GM23338 (cell line): ENCODE data around the gene CCR6. TPM values are rescaled to one million over a fixed set of nuclear protein-coding genes. Genes with fewer than 3 reads are reported as not detected.

ENCODE experiments used
- ATAC-seq: fragments of 200-7000 bp; cut with Tn5 transposase; 3 replicates; pipeline ENCODE4 v1.9.1; 2020
- DNase-seq: peaks from one replicate; pipeline ENCODE4 v3.0.0-alpha.2; 2015; ENCODE audit warnings: low spot score
- H2AFZ ChIP-seq: fragments of 200-600 bp; sonication (generic); 2 replicates; pipeline ENCODE4 v1.8.0; 2016; ENCODE audit warnings: antibody characterized with exemption, mild to moderate bottlenecking, moderate library complexity
- H3F3A ChIP-seq: fragments of 200-600 bp; sonication (generic); replicated peaks from 2 replicates; pipeline ENCODE4 v1.8.0; 2017; ENCODE audit warnings: antibody characterized with exemption, mixed run types, low read depth
- H3K27ac ChIP-seq: fragments of 200-600 bp; sonication (generic); 2 replicates; pipeline ENCODE4 v1.6.1; 2016; ENCODE audit warnings: low read depth
- H3K27me3 ChIP-seq: fragments of 200-600 bp; sonication (generic); 2 replicates; pipeline ENCODE4 v1.8.0; 2016; ENCODE audit warnings: mild to moderate bottlenecking, mixed run types, moderate library complexity; ENCODE audit not compliant: insufficient read depth
- H3K36me3 ChIP-seq: fragments of 200-600 bp; sonication (generic); 2 replicates; pipeline ENCODE4 v1.8.0; 2016; ENCODE audit warnings: mild to moderate bottlenecking; ENCODE audit not compliant: insufficient read depth
- H3K4me1 ChIP-seq: fragments of 200-600 bp; sonication (generic); 2 replicates; pipeline ENCODE4 v1.8.0; 2016; ENCODE audit warnings: mild to moderate bottlenecking, moderate library complexity; ENCODE audit not compliant: insufficient read depth
- H3K4me2 ChIP-seq: fragments of 200-600 bp; sonication (generic); 2 replicates; pipeline ENCODE4 v1.7.1; 2017; ENCODE audit warnings: mixed run types
- H3K4me3 ChIP-seq: fragments of 200-600 bp; sonication (generic); 2 replicates; pipeline ENCODE4 v1.6.1; 2016; ENCODE audit warnings: mixed run types
- H3K79me2 ChIP-seq: fragments of 200-600 bp; sonication (generic); replicated peaks from 2 replicates; pipeline ENCODE4 v1.8.0; 2017; ENCODE audit warnings: mild to moderate bottlenecking; ENCODE audit not compliant: insufficient read depth
- H3K9me2 ChIP-seq: fragments of 200-600 bp; sonication (generic); 2 replicates; pipeline ENCODE4 v1.8.0; 2017; ENCODE audit not compliant: insufficient read depth
- H4K20me1 ChIP-seq: fragments of 200-600 bp; sonication (generic); replicated peaks from 2 replicates; pipeline ENCODE4 v1.8.0; 2017; ENCODE audit warnings: mild to moderate bottlenecking; ENCODE audit not compliant: insufficient read depth
- H3K27ac Mint-ChIP-seq: 2 replicates; pipeline ENCODE4 v1.8.0; 2020; ENCODE audit warnings: inconsistent platforms, mild to moderate bottlenecking, moderate library complexity, mixed read lengths
- H3K27me3 Mint-ChIP-seq: 3 replicates; pipeline ENCODE4 v1.8.0; 2022; ENCODE audit warnings: low read depth, mild to moderate bottlenecking, moderate library complexity, mixed read lengths, inconsistent platforms; ENCODE audit not compliant: insufficient read depth, poor library complexity
- H3K36me3 Mint-ChIP-seq: 3 replicates; pipeline ENCODE4 v1.8.0; 2021; ENCODE audit warnings: low read depth, mild to moderate bottlenecking, inconsistent platforms, moderate library complexity, mixed read lengths
- H3K4me1 Mint-ChIP-seq: 3 replicates; pipeline ENCODE4 v1.8.0; 2020; ENCODE audit warnings: mild to moderate bottlenecking, inconsistent platforms, mixed read lengths
- H3K4me3 Mint-ChIP-seq: 3 replicates; pipeline ENCODE4 v1.8.0; 2021; ENCODE audit warnings: moderate library complexity, mild to moderate bottlenecking, inconsistent platforms, mixed read lengths
- H3K9me3 Mint-ChIP-seq: 3 replicates; pipeline ENCODE4 v1.8.0; 2020; ENCODE audit warnings: moderate library complexity, mild to moderate bottlenecking, inconsistent platforms, mixed read lengths
- CREB1 ChIP-seq: fragments of 250-450 bp; sonication (Bioruptor Pico); IDR thresholded peaks from 2 replicates; pipeline ENCODE4 v1.5.0; 2020; ENCODE audit warnings: low read depth, mild to moderate bottlenecking, moderate library complexity
- CTCF ChIP-seq, 2 experiments: fragments of 200-600 bp in 1 of 2; sonication (generic) in 1 of 2; conservative IDR thresholded peaks; 2 replicates each; pipeline versions ENCODE4 v1.5.1 to v1.6.1; 2016 to 2017; ENCODE audit warnings: antibody characterized with exemption in 2 of 2, low read depth in 2 of 2, mild to moderate bottlenecking in 2 of 2, moderate library complexity in 1 of 2
- ETS1 ChIP-seq: IDR thresholded peaks from 2 replicates; pipeline ENCODE4 v1.6.1; 2016; ENCODE audit warnings: antibody characterized with exemption
- EZH2 ChIP-seq: fragments of 200-600 bp; sonication (generic); IDR thresholded peaks from one replicate; pipeline ENCODE4 v1.8.0; 2017; ENCODE audit warnings: antibody characterized with exemption, mild to moderate bottlenecking, low read depth; ENCODE audit not compliant: unreplicated experiment
- EZH2phosphoT487 ChIP-seq: fragments of 200-600 bp; sonication (generic); IDR thresholded peaks from one replicate; pipeline ENCODE4 v1.8.1; 2018; ENCODE audit warnings: antibody characterized with exemption; ENCODE audit not compliant: unreplicated experiment
- JUNB ChIP-seq: IDR thresholded peaks from one replicate; pipeline ENCODE4 v1.6.1; 2016; ENCODE audit warnings: antibody characterized with exemption; ENCODE audit not compliant: unreplicated experiment
- NANOG ChIP-seq: IDR thresholded peaks from 2 replicates; pipeline ENCODE4 v1.6.1; 2016; ENCODE audit warnings: antibody characterized with exemption, borderline replicate concordance
- POLR2AphosphoS5 ChIP-seq: IDR thresholded peaks from 2 replicates; pipeline ENCODE4 v1.6.1; 2016; ENCODE audit warnings: antibody characterized with exemption, low read depth
- REST ChIP-seq: IDR thresholded peaks from one replicate; pipeline ENCODE4 v1.6.1; 2018; ENCODE audit warnings: antibody characterized with exemption; ENCODE audit not compliant: unreplicated experiment
- STAT1 ChIP-seq: IDR thresholded peaks from one replicate; pipeline ENCODE4 v1.6.1; 2016; ENCODE audit warnings: antibody characterized with exemption; ENCODE audit not compliant: unreplicated experiment
- ZNF114 ChIP-seq: fragments of 250-450 bp; sonication (Bioruptor Pico); IDR thresholded peaks from 2 replicates; pipeline ENCODE4 v1.5.0; 2020; ENCODE audit warnings: mild to moderate bottlenecking, moderate library complexity
- ZNF331 ChIP-seq: fragments of 250-450 bp; sonication (Bioruptor Pico); IDR thresholded peaks from 2 replicates; pipeline ENCODE4 v1.5.0; 2020; ENCODE audit warnings: low read depth, mild to moderate bottlenecking, moderate library complexity
- ZNF462 ChIP-seq: fragments of 250-450 bp; sonication (Bioruptor Pico); IDR thresholded peaks from 2 replicates; pipeline ENCODE4 v1.5.0; 2020; ENCODE audit warnings: mild to moderate bottlenecking, moderate library complexity
- polyA plus RNA-seq: library from polyadenylated mRNA; unstranded; fragments of >200 nt; fragmentation: Nextera tagmentation; extraction: Ambion mirVana; gene quantifications from 2 replicates; pipeline ENCODE4 v1.2.1, GENCODE V29; 2016
- total RNA-seq: library from RNA; depleted of rRNA; stranded (reverse); fragments of >200 nt; shearing (Covaris generic); gene quantifications from 2 replicates; pipeline ENCODE4 v1.2.3, GENCODE V29; 2014

Gene CCR6
- total and polyA plus RNA-seq, 2 experiments from 2014 or later = not detected

GRCh38 chr6:167121335-167121841 is 1.5 kb upstream of the CCR6 start:
- Histone ChIP-seq H2AFZ (no peak overlapping the region), H3K36me3 (no peaks in the 10 kb centered on the region), H3K4me2 (no peak overlapping the region), H4K20me1 (no peaks in the 10 kb centered on the region), H3K4me1 (no peaks in the 10 kb centered on the region; the same call in 1 of the 2 replicates), H3K4me3 (no peak overlapping the region), H3K9me2 (no peaks in the 10 kb centered on the region), H3K27ac (no peak overlapping the region), H3K27me3 (no peaks in the 10 kb centered on the region), H3K79me2 (no peaks in the 10 kb centered on the region), H3F3A (no peaks in the 10 kb centered on the region)
- Mint-ChIP-seq H3K36me3 (peaks cover 4% of the 10 kb centered on the region; the same call in 2 of the 3 replicates), H3K27me3 (peaks cover 2% of the 10 kb centered on the region), H3K4me1 (peaks cover 6% of the 10 kb centered on the region), H3K9me3 (peaks cover 9% of the 10 kb centered on the region; the same call in 1 of the 3 replicates), H3K27ac (no peak overlapping the region), H3K4me3 (no peak overlapping the region)
- no peak for DNase-seq
- no peak for ATAC-seq
- TF ChIP-seq POLR2AphosphoS5 = no peak
- TF ChIP-seq CTCF (conservative IDR thresholded peaks at IDR 0.05; ENCODE audit: low read depth in 2 of 2) = no peak
- no peak for TF ChIP-seq EZH2phosphoT487
- TF ChIP-seq ZNF331 (CRISPR knock-in tag) = no peak
- TF ChIP-seq EZH2 = no peak
- no peak for TF ChIP-seq ETS1
- TF ChIP-seq CREB1 = no peak
- TF ChIP-seq ZNF114 (CRISPR knock-in tag) = no peak
- TF ChIP-seq JUNB = no peak
- TF ChIP-seq ZNF462 (CRISPR knock-in tag) = no peak
- no peak for TF ChIP-seq REST
- TF ChIP-seq NANOG = no peak
- TF ChIP-seq STAT1 = no peak
